ENCODE data around the gene BCL2L14. TPM values are rescaled to one million over a fixed set of nuclear protein-coding genes. Genes with fewer than 3 reads are reported as not detected.

BCL2L14 gene
- total and polyA plus RNA-seq, 9 of the 15 experiments (the other 6 are each of a cell fraction or from before 2014, with no cell fraction given), result not detected

- H3K9ac ChIP-seq (ENCODE audit: insufficient read depth in 1 of 2, low read depth in 2 of 2, low read length in 2 of 2), result no peak overlapping the region
- ATAC-seq (no peak), DNase-seq (ENCODE audit: extremely low read depth in 1 of 4, low spot score in 3 of 4) (no peak), FAIRE-seq (no peak)
- no peaks in the 10 kb centered on the region for H3K36me3 ChIP-seq (ENCODE audit: control insufficient read depth, insufficient read depth, low read length)
- in situ Hi-C loops (cut with MboI), result loop anchor here (10.0 kb wide), 2 partner anchors 468 to 618 kb away; no protein-coding TSS in a partner anchor
- no peak overlapping the region for H3K27ac ChIP-seq (ENCODE audit: extremely low read depth, low read depth, low read length)
- no peak overlapping the region for H2AFZ ChIP-seq (ENCODE audit: low read depth, low read length)
- no TSS peak for BruUV-seq (replicated peaks)
- peaks cover 0 to 4% of the 10 kb centered on the region in 2 experiments; a peak in 3 of 5 replicates for H3K4me1 ChIP-seq (replicated peaks in 1 of 2; ENCODE audit: control insufficient read depth in 2 of 2, insufficient read depth in 2 of 2, low read length in 2 of 2)
- ChIA-PET POLR2A (interaction anchor here (0.6 to 1.5 kb wide), 2 partner anchors 10 to 116 kb away, joined by 3 to 4 read pairs; no protein-coding TSS in a partner anchor), CTCF (ENCODE audit: low intra/inter-chr PET ratio) (no interaction called here)
- no peaks in the 10 kb centered on the region for H3K9me1 ChIP-seq (ENCODE audit: control insufficient read depth, insufficient read depth, low read length)
- no peak overlapping the region for H3K4me2 ChIP-seq (ENCODE audit: insufficient read depth, low read length)
- intact Hi-C loops (cut with micrococcal nuclease), result no loop called here
- H3K79me2 ChIP-seq (ENCODE audit: control insufficient read depth, insufficient read depth, low read length), result no peaks in the 10 kb centered on the region
- no peaks in the 10 kb centered on the region for H3K9me3 ChIP-seq (replicated peaks; ENCODE audit: control insufficient read depth, insufficient read depth, low read depth, low read length)
- WGBS (ENCODE audit: insufficient coverage, low coverage, missing lambda C conversion rate), result 29% methylated on average over 5 of the region's 5 CpGs
- no peak for TF ChIP-seq LCOR (CRISPR knock-in tag; IDR thresholded peaks at IDR 0.05)
- TF ChIP-seq NBN (IDR thresholded peaks at IDR 0.05; ENCODE audit: low read depth), result no peak
- no peak for TF ChIP-seq MAX (CRISPR knock-in tag; IDR thresholded peaks at IDR 0.05)
- no peak for TF ChIP-seq POLR2B (IDR thresholded peaks at IDR 0.05; ENCODE audit: low read depth, partially characterized antibody)
- no peak for TF ChIP-seq ZNF76 (CRISPR knock-in tag; IDR thresholded peaks at IDR 0.05; ENCODE audit: borderline replicate concordance)
- no peak for TF ChIP-seq KLF1 (tag; IDR thresholded peaks at IDR 0.05)
- no peak for TF ChIP-seq ZNF408 (CRISPR knock-in tag; IDR thresholded peaks at IDR 0.05; ENCODE audit: low read depth)
- TF ChIP-seq FIP1L1 (IDR thresholded peaks at IDR 0.05; ENCODE audit: low read depth, low read length, poor library complexity, severe bottlenecking), result no peak
- no peak for TF ChIP-seq RBM15 (IDR thresholded peaks at IDR 0.05; ENCODE audit: insufficient read depth, low read length)
- TF ChIP-seq MNT (conservative IDR thresholded peaks at IDR 0.05), result no peak
- TF ChIP-seq KDM2B (CRISPR knock-in tag; IDR thresholded peaks at IDR 0.05), result no peak
- no peak for TF ChIP-seq FOXO4 (CRISPR knock-in tag; IDR thresholded peaks at IDR 0.05)
- TF ChIP-seq ZNF444 (CRISPR knock-in tag; IDR thresholded peaks at IDR 0.05), result no peak
- no peak for TF ChIP-seq GTF2E2 (tag; IDR thresholded peaks at IDR 0.05)
- no peak for TF ChIP-seq ZNF212 (CRISPR knock-in tag; IDR thresholded peaks at IDR 0.05)
- TF ChIP-seq ZNF146 (CRISPR knock-in tag; IDR thresholded peaks at IDR 0.05; ENCODE audit: unreplicated experiment), result no peak
- TF ChIP-seq ZNF324 (CRISPR knock-in tag; IDR thresholded peaks at IDR 0.05), result no peak
- no peak overlapping the region for H3K4me3 ChIP-seq
- no peaks in the 10 kb centered on the region for H4K20me1 ChIP-seq (replicated peaks; ENCODE audit: control insufficient read depth, insufficient read depth, low read length)
- no peaks in the 10 kb centered on the region for H3K27me3 ChIP-seq (ENCODE audit: control insufficient read depth in 2 of 2, insufficient read depth in 2 of 2, low read length in 2 of 2)
Observed at GRCh38 chr12:12086362-12086761, 15.6 kb downstream of the BCL2L14 start.

All from K562 (cell line).